WI38 (cell line): ENCODE measurements around the gene LPP.

ENCODE experiments used
- H3K4me3 ChIP-seq: 2 replicates; pipeline ENCODE4 v1.5.1; 2011; ENCODE audit warnings: low read depth, mild to moderate bottlenecking, control low read depth, low read length
- TF ChIP-seq, protein P1 (sequence below): IDR thresholded peaks from 2 replicates; pipeline ENCODE4 v1.5.1; 2012; ENCODE audit warnings: low read depth, mild to moderate bottlenecking, control low read depth, low read length

The LPP gene

DNA sequence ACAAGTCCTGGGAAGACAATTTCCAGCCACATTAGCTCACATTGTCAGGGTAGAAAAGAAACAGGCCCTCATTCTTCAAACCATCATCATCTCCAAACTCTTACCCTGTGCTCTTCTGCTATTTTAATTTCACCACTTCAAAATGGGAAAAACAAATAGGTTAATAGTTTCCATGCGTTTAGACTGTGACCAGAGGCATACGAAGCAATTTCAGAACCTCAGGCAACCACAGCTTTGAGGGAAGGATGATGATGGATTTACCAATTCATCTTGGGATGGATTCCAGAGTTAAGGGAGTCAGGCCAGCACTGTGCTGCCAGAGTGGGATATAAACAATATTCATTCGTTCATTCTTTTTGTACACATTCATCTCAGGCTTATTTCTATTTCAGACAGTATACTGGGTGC, 710.0 kb downstream of the LPP start:
- TF ChIP-seq, protein P1, sequence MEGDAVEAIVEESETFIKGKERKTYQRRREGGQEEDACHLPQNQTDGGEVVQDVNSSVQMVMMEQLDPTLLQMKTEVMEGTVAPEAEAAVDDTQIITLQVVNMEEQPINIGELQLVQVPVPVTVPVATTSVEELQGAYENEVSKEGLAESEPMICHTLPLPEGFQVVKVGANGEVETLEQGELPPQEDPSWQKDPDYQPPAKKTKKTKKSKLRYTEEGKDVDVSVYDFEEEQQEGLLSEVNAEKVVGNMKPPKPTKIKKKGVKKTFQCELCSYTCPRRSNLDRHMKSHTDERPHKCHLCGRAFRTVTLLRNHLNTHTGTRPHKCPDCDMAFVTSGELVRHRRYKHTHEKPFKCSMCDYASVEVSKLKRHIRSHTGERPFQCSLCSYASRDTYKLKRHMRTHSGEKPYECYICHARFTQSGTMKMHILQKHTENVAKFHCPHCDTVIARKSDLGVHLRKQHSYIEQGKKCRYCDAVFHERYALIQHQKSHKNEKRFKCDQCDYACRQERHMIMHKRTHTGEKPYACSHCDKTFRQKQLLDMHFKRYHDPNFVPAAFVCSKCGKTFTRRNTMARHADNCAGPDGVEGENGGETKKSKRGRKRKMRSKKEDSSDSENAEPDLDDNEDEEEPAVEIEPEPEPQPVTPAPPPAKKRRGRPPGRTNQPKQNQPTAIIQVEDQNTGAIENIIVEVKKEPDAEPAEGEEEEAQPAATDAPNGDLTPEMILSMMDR: no peak
- H3K4me3 ChIP-seq: no peak overlapping the region

DNA sequence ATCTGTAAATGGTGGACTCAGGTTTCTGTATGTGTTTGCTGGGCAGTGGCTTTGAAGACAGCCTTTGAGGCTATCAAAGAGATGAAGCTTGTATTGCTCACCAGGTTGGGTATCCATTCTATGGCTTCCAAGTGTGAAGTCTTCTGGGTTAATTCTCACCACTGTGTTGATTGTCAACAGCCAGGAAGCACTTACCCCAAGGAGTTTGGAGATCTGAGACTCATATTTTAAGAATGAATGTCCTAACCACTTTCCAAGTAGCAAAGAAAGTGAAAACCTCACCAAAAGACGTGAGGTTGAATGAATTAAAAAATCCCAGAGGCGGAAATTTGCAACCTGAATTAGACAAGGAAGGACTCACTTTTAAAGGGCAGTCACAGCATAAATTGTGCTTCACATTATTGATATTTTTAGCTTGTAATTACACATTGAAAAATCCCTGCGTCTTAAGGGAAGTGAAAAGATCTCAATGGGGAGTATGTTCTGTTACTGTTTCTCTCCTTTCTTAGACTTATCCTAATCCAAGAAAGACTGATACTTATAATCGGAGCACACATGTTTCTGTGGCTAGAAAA, 713.8 kb downstream of the LPP start:
- H3K4me3 ChIP-seq: no peak overlapping the region
- TF ChIP-seq, protein P1: no peak

DNA sequence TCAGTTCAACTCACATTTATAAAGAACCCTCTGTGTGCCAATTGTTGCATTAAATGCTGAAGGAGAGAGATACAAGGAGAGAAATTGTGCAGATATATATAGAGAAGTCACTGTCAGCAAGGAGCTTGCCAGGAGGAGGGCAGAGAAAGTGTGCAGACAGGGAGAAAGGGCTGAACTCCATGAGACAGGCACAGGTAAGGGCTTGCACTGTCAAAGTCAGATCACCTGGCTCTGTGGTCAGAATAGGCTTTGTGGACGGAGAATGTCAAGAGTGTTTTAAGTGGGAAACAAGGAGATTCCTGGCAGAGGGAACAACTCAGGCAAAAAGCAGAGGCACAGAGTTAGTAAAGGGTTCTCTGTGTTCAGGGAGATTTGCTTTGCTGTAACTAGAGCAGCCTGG, 714.8 kb downstream of the LPP start:
- TF ChIP-seq, protein P1: no peak
- no peak overlapping the region for H3K4me3 ChIP-seq

DNA sequence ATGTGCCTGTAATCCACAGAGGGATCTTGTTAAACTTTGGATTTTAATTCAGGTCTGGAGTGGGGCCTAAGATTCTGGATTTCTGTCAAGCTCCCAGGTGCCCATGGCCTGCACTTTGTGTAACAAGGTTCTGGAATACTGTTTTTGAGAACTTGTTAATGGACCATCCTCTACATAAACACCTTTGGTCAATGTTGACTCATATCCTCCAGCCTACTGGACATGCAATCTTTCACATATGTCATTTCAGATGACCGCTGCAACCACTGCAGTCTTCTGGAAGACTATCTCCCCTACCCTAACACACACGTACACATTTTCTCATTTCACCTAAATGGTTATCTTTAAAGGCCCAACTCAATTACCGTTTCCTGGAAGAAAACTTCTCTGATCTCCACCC, 715.7 kb downstream of the LPP start:
- TF ChIP-seq, protein P1: no peak
- no peak overlapping the region for H3K4me3 ChIP-seq

DNA sequence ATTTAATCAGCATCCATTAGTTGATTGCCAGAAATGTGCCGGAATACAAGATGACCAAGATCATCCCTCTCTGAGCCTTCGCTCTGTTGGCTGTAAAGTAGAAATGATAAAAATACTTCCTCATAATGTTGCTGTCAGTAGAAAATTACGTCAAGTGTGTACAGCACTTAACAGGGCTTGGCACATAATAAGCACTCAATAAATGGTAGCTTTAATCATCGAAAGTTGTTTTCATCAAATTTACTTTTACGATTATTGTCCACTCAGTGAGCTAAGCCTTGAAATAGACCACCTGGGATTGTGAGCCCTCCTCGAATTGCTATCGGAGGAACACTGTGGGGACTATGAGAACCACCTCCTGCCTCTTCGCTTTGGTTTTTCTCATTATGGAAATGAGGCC, 716.5 kb downstream of the LPP start:
- TF ChIP-seq, protein P1: no peak
- no peak overlapping the region for H3K4me3 ChIP-seq

DNA sequence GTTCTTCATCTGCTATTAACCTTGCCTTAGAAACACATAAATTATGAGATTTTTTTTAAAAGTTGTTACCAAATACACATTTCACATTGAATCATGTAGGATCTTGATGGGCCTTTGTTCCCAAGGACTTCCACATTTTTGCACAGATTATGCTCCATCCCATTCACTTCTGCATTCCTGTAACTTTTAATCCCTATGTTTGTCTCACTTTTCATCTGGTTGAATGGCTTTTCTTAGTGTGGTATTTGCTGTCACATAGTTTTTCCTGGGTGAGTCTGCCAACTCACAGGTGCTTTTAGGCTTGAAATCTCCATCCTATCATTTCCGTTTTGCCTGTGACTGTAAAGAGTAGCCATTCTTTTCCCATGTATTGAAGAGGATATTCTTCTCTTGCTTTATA, 720.6 kb downstream of the LPP start:
- H3K4me3 ChIP-seq: no peak overlapping the region
- TF ChIP-seq, protein P1: no peak

DNA sequence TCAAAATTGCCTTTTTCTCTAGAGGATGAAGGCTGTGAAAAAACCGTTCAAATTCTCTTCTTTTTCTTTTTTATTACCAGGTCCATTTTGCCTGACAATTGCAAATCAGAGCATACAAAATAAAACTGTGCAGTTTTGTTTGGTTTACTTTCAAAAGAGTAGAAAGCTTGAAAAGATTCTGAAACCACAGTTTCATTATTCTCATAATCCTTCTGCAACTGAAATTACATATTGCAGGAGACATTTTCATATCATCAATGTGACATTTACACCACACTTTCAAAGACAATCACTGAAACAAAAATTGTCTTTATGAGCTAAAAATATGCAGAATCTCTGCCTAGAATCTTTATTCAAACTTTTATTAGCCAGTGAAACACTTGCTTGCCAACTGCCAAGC, 721.5 kb downstream of the LPP start:
- TF ChIP-seq, protein P1: no peak
- no peak overlapping the region for H3K4me3 ChIP-seq
